Measurements from ENCODE around the gene PRKG1. TPM values are rescaled to one million over a fixed set of nuclear protein-coding genes. Genes with fewer than 3 reads are reported as not detected.

PRKG1 gene
- total RNA-seq, 1 experiment from 2014 or later = 16.5 TPM

- no peaks in the 10 kb centered on the region for H3K36me3 Mint-ChIP-seq
- no peaks in the 10 kb centered on the region for H3K9me3 Mint-ChIP-seq
- CTCF ChIA-PET = no interaction called here
- no peak overlapping the region for H3K27ac Mint-ChIP-seq
- DNase-seq (ENCODE audit: low spot score) (no peak), ATAC-seq (no peak)
- TF ChIP-seq E2F1 (CRISPR knock-in tag; IDR thresholded peaks at IDR 0.05) (no peak), STAT6 (CRISPR knock-in tag; conservative IDR thresholded peaks at IDR 0.05; ENCODE audit: low read depth) (no peak), KAT7 (CRISPR knock-in tag; IDR thresholded peaks at IDR 0.05; ENCODE audit: borderline replicate concordance) (no peak), HMGA2 (CRISPR knock-in tag; IDR thresholded peaks at IDR 0.05) (no peak)
- no peaks in the 10 kb centered on the region for H3K27me3 Mint-ChIP-seq (ENCODE audit: low read depth)
- POLR2A ChIA-PET = no interaction called here
- no peak overlapping the region for H3K4me3 Mint-ChIP-seq
- peaks cover 19% of the 10 kb centered on the region for H3K4me1 Mint-ChIP-seq
Measured at GRCh38 chr10:51604579-51604978, 530.3 kb downstream of the PRKG1 start.

- Mint-ChIP-seq H3K27me3 (ENCODE audit: low read depth) (no peaks in the 10 kb centered on the region), H3K4me1 (peaks cover 14% of the 10 kb centered on the region), H3K9me3 (no peaks in the 10 kb centered on the region), H3K27ac (no peak overlapping the region; the same call in 1 of the 2 replicates), H3K36me3 (no peaks in the 10 kb centered on the region), H3K4me3 (no peak overlapping the region)
- DNase-seq (ENCODE audit: low spot score) (no peak), ATAC-seq (no peak; the same call in 1 of the 2 replicates)
- ChIA-PET POLR2A (interaction anchor here (0.5 kb wide), 1 partner anchor 612 kb away, joined by 3 read pairs; no protein-coding TSS in a partner anchor), CTCF (no interaction called here)
- TF ChIP-seq ZNF121 (CRISPR knock-in tag; IDR thresholded peaks at IDR 0.05) (no peak), NFE2L1 (CRISPR knock-in tag; IDR thresholded peaks at IDR 0.05) (no peak), GTF2I (CRISPR knock-in tag; conservative IDR thresholded peaks at IDR 0.05) (no peak), NR3C1 (CRISPR knock-in tag; conservative IDR thresholded peaks at IDR 0.05; ENCODE audit: low read depth) (no peak), CREM (CRISPR knock-in tag; IDR thresholded peaks at IDR 0.05) (no peak)
Measured at GRCh38 chr10:51606825-51607462, 532.7 kb downstream of the PRKG1 start.

GRCh38 chr10:51607463-51607835 is 533.2 kb downstream of the PRKG1 start:
- DNase-seq (ENCODE audit: low spot score) (no peak), ATAC-seq (no peak)
- no peaks in the 10 kb centered on the region for H3K36me3 Mint-ChIP-seq
- no peaks in the 10 kb centered on the region for H3K9me3 Mint-ChIP-seq
- no peak overlapping the region for H3K27ac Mint-ChIP-seq
- H3K27me3 Mint-ChIP-seq (ENCODE audit: low read depth) = no peaks in the 10 kb centered on the region
- ChIA-PET POLR2A (interaction anchor here (0.5 to 0.6 kb wide), 2 partner anchors 600 to 613 kb away, joined by 3 to 4 read pairs; no protein-coding TSS in a partner anchor), CTCF (no interaction called here)
- no peak overlapping the region for H3K4me3 Mint-ChIP-seq
- TF ChIP-seq GTF2I (CRISPR knock-in tag; conservative IDR thresholded peaks at IDR 0.05) = no peak
- no peak for TF ChIP-seq ZSCAN18 (CRISPR knock-in tag; IDR thresholded peaks at IDR 0.05)
- TF ChIP-seq ZNF416 (CRISPR knock-in tag; IDR thresholded peaks at IDR 0.05) = no peak
- TF ChIP-seq ZBTB43 (CRISPR knock-in tag; IDR thresholded peaks at IDR 0.05) = no peak
- no peak for TF ChIP-seq CREM (CRISPR knock-in tag; IDR thresholded peaks at IDR 0.05)
- no peak for TF ChIP-seq ERG (CRISPR knock-in tag; IDR thresholded peaks at IDR 0.05)
- no peak for TF ChIP-seq FOXK1 (CRISPR knock-in tag; IDR thresholded peaks at IDR 0.05)
- H3K4me1 Mint-ChIP-seq = peaks cover 14% of the 10 kb centered on the region

Data from WTC11 (cell line).